Testis (tissue), 3 donors: ENCODE results near the gene NPM1. TPM values are rescaled to one million over a fixed set of nuclear protein-coding genes. Genes with fewer than 3 reads are reported as not detected.

Source experiments
- DNase-seq: peaks from one replicate; pipeline ENCODE4 v3.0.0-alpha.2; 2019
- H3K27ac ChIP-seq, 2 donors: fragments of 200-600 bp; sonication (generic); one replicate each; pipeline ENCODE4 v1.5.1; 2019
- H3K27me3 ChIP-seq: fragments of 200-600 bp; sonication (generic); one replicate; pipeline ENCODE4 v1.5.1; 2019
- H3K36me3 ChIP-seq: fragments of 200-600 bp; sonication (generic); one replicate; pipeline ENCODE4 v1.5.1; 2017; ENCODE audit warnings: low read depth; ENCODE audit errors: missing control alignments
- H3K4me1 ChIP-seq: fragments of 200-600 bp; sonication (generic); one replicate; pipeline ENCODE4 v1.5.1; 2019
- H3K4me3 ChIP-seq, 2 donors: fragments of 200-600 bp; sonication (generic); one replicate each; pipeline ENCODE4 v1.5.1; 2017 to 2019
- H3K9me3 ChIP-seq: fragments of 200-600 bp; sonication (generic); one replicate; pipeline ENCODE4 v1.5.1; 2017
- POLR2A ChIP-seq: fragments of 450-650 bp; IDR thresholded peaks from one replicate; pipeline ENCODE4 v1.6.1; 2017; ENCODE audit warnings: antibody characterized with exemption, mild to moderate bottlenecking, moderate library complexity
- WGBS, 2 donors: methylation state at CpG; one replicate each; pipeline ENCODE4 v1.1.5; 2018; 5-methylcytosine and 5-hydroxymethylcytosine counted together
- intact Hi-C: fragments of 100-400 bp; cut with DNase I; formaldehyde crosslinking; loops from one replicate; pipeline ENCODE4 v1.15.1; 2023; ENCODE audit warnings: low total_unique reads
- polyA plus RNA-seq: library from polyadenylated mRNA; stranded (reverse); fragments of 350-450 nt; fragmentation: Illumina TruSeq; extraction: RNeasy Lipid Tissue Mini Kit (QIAGEN cat#74804); gene quantifications from one replicate; pipeline ENCODE4 v1.2.3, GENCODE V29; 2014; ENCODE audit warnings: low read depth, low replicate concordance; ENCODE audit not compliant: insufficient read depth
- total RNA-seq, 2 donors: library from RNA; depleted of rRNA; stranded (reverse); fragments of >200 nt; gene quantifications; one replicate each; pipeline ENCODE4 v1.2.3, GENCODE V29; 2016
- TF ChIP-seq, protein P1 (sequence below), 3 experiments: fragments of 450-650 bp in 2 of 3; fragments of 200-600 bp in 1 of 3; sonication (generic) in 1 of 3; IDR thresholded peaks; one replicate each; pipeline ENCODE4 v1.5.1; 2016 to 2019; ENCODE audit warnings: antibody characterized with exemption in 3 of 3, mild to moderate bottlenecking in 2 of 3, moderate library complexity in 1 of 3

The NPM1 gene
- total and polyA plus RNA-seq, 3 donors from 2014 or later: 398 to 835 (median 430) TPM

DNA sequence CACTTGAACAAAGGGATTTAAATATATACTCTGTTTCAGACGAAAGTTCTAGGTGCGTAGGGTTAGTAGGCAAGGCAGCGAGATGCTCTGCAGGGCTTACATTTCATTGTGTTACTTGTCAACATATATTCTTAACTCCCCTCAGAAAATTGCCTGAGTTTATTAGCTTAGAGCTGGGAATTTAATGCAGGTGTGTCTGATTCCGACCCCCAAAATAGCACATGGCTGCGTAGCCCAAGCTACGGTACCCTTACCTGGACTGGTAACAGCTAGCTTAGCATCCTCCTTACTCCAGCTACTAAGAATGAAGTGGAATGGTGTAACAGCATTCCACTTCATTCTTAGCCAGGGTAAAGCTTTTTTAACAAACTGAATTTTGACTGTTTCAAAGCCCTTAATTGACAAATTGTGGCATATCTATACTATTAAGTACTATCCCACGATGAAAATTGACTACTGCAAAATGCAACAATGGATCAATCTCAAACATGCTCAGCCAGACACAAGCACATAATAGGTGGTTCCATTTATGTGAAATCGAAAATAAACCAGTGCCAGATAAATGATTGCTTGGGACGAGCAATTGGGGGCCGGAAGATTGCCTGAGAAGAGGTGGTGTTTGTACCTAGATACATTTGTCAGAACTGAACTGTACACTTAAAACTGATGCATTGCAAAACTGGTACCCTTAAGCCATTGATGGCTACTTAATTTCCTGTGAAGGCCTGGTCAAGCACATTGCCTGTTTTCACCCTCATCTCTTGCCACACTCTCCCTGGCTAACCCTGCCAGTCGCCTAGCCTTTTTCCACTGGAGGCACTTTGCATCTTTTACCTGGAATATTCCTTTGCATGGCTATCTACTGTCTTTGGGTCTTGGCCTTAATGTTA is 28.8 kb downstream of the NPM1 start:
- WGBS, 2 donors: 90 to 92% methylated on average over 11 of the region's 11 CpGs

DNA sequence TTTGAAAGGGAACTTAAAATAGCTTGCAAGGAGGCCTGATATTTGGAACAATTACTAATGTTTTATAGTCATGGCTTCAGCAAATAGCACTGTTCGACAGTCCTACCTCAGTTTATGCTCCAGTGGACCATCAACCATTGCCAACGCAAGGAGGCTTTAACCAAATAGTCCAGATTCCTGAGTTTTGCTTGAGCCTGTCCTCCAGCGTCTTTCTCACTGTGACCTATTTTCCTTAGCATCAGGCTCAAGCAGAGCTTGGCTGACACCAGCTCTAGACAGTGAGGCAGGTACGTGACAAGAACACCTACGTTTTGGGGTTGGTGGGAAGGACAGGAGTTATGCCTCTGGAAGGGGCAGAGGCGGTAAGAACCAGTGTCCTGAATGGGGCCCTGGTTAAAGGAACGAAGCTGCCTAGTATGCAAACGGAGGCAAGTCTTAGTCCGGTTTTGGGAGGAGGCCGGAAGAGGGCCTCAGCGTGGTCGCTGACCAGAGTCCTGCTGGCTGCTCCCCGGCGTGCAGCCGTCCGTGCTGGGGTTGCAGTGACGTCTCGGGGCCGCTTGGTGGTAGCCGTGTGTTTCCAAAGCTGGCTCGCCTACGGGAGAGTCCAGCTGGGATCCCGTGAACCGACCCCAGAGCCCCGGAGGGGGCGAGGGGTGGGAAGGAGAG is 30.8 kb downstream of the NPM1 start:
- Histone ChIP-seq H3K27ac (no peak overlapping the region), H3K9me3 (no peaks in the 10 kb centered on the region), H3K4me1 (peaks cover 20% of the 10 kb centered on the region), H3K36me3 (no peaks in the 10 kb centered on the region), H3K27me3 (no peaks in the 10 kb centered on the region), H3K4me3 (peak overlapping the region; percentile 42 to 49)
- intact Hi-C loops: no loop called here
- TF ChIP-seq, protein P1, sequence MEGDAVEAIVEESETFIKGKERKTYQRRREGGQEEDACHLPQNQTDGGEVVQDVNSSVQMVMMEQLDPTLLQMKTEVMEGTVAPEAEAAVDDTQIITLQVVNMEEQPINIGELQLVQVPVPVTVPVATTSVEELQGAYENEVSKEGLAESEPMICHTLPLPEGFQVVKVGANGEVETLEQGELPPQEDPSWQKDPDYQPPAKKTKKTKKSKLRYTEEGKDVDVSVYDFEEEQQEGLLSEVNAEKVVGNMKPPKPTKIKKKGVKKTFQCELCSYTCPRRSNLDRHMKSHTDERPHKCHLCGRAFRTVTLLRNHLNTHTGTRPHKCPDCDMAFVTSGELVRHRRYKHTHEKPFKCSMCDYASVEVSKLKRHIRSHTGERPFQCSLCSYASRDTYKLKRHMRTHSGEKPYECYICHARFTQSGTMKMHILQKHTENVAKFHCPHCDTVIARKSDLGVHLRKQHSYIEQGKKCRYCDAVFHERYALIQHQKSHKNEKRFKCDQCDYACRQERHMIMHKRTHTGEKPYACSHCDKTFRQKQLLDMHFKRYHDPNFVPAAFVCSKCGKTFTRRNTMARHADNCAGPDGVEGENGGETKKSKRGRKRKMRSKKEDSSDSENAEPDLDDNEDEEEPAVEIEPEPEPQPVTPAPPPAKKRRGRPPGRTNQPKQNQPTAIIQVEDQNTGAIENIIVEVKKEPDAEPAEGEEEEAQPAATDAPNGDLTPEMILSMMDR (IDR thresholded peaks at IDR 0.05): peak; percentile 65 to 92 (median 88)
- no peak for TF ChIP-seq POLR2A
- 9 to 19% methylated on average over 10 to 26 of the region's 26 CpGs for WGBS, 2 donors
- DNase-seq: peak; percentile 85

More for the DNA sequence above, 28.8 kb downstream of the NPM1 start:
- TF ChIP-seq, protein P1 (IDR thresholded peaks at IDR 0.05): no peak
- no peak for TF ChIP-seq POLR2A
- no peak overlapping the region for H3K4me3 ChIP-seq
- no peaks in the 10 kb centered on the region for H3K9me3 ChIP-seq
- intact Hi-C loops: no loop called here
- H3K4me1 ChIP-seq: peaks cover 20% of the 10 kb centered on the region
- H3K36me3 ChIP-seq: no peaks in the 10 kb centered on the region
- H3K27ac ChIP-seq: no peak overlapping the region
- no peak for DNase-seq
- H3K27me3 ChIP-seq: no peaks in the 10 kb centered on the region

DNA sequence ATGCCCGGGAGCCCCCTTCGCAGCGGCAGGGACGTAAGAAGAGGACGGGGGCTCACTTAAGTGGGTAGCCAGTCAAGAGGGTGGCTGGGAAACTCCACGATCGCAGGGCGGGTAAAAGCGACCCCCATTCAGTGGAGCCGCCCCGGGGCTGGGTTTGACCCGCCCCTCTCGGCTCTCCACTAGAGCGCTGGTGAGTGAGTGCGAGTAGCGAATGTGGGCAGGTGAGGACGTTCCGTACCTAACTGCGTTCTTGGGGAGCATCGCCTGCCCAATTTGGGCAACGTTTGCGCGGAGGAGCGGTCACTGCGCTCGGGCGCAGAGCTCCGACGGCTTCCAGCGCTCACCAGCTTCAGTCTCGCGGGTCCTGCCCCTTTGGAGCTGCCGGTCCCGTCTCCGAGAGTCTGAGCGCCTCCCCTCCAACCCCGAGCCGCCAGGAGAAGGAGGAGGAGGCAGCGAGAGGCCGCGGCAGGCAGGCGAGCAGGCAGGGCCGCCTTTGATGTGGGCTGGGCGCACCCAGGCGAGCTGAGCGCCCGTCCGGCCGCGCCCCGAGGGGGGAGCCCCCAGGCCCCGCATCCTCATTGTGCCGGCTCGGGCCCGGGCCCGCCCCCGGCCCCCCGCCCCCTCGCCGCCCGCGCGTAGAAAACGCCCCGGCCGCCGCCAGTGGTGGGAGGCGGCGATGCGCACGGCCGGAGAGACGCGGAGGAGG is 31.5 kb downstream of the NPM1 start, which contains the start of gene FGF18:
FGF18 (plus strand) TSS at position 666 of the 706 bp plus-strand sequence. CDS start 553 bp downstream, outside the sequence.
- peak; percentile 32 for DNase-seq

DNA sequence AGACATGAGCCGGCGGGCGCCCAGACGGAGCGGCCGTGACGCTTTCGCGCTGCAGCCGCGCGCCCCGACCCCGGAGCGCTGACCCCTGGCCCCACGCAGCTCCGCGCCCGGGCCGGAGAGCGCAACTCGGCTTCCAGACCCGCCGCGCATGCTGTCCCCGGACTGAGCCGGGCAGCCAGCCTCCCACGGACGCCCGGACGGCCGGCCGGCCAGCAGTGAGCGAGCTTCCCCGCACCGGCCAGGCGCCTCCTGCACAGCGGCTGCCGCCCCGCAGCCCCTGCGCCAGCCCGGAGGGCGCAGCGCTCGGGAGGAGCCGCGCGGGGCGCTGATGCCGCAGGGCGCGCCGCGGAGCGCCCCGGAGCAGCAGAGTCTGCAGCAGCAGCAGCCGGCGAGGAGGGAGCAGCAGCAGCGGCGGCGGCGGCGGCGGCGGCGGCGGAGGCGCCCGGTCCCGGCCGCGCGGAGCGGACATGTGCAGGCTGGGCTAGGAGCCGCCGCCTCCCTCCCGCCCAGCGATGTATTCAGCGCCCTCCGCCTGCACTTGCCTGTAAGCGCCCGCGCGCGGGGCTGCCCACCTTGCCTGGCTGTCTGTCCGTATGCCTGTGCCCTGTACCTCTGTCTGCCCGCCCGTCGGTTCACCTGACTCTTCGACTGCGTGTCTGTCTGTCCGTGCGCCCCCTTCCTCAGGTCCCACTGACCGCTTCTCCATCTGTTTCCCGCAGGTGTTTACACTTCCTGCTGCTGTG is 32.2 kb downstream of the NPM1 start:
- TF ChIP-seq POLR2A: no peak
- TF ChIP-seq, protein P1 (IDR thresholded peaks at IDR 0.05): no peak
- no peaks in the 10 kb centered on the region for H3K27me3 ChIP-seq
- peaks cover 20% of the 10 kb centered on the region for H3K4me1 ChIP-seq
- 1% methylated on average over 25 to 63 of the region's 95 CpGs for WGBS, 2 donors
- peak; percentile 32 for DNase-seq
- H3K36me3 ChIP-seq: no peaks in the 10 kb centered on the region
- H3K9me3 ChIP-seq: no peaks in the 10 kb centered on the region
- H3K27ac ChIP-seq: no peak overlapping the region
- intact Hi-C loops: loop anchor here (10.0 kb wide), 1 partner anchor 485 kb away; no protein-coding TSS in a partner anchor
- peak overlapping the region; percentile 42 to 49 for H3K4me3 ChIP-seq

More for the DNA sequence above, 31.5 kb downstream of the NPM1 start, which contains the start of gene FGF18:
- Histone ChIP-seq H3K36me3 (no peaks in the 10 kb centered on the region), H3K4me1 (peaks cover 20% of the 10 kb centered on the region), H3K9me3 (no peaks in the 10 kb centered on the region), H3K27me3 (no peaks in the 10 kb centered on the region), H3K27ac (no peak within 1 kb of the TSS), H3K4me3 (peak within 1 kb of the TSS; percentile 42 to 49)
- intact Hi-C loops: no loop called here
- TF ChIP-seq POLR2A: no peak
- TF ChIP-seq, protein P1 (IDR thresholded peaks at IDR 0.05): no peak
- 0% methylated on average over 38 of the region's 74 CpGs; no CpG with 5 or more reads in 1 of the 2 donors for WGBS, 2 donors
